Ovary (tissue), 3 donors: ENCODE results near the gene SNAP47.

ENCODE experiments used
- CTCF ChIP-seq, 3 donors: fragments of 450-650 bp in 2 of 3; fragments of 200-600 bp in 1 of 3; IDR thresholded peaks; one replicate each; pipeline versions ENCODE4 v1.5.1 to v1.8.0; 2016 to 2022; ENCODE audit warnings: antibody characterized with exemption in 3 of 3, mild to moderate bottlenecking in 1 of 3
- EP300 ChIP-seq: sonication (generic); formaldehyde crosslinking; IDR thresholded peaks from one replicate; pipeline ENCODE4 v1.6.1; 2017; ENCODE audit warnings: antibody characterized with exemption
- POLR2A ChIP-seq: fragments of 450-650 bp; IDR thresholded peaks from one replicate; pipeline ENCODE4 v1.6.1; 2017; ENCODE audit warnings: antibody characterized with exemption, mild to moderate bottlenecking, moderate library complexity
- donor health status: DM: no; HTN: no; CAD: no.

GRCh38 chr1:227797144-227797543, 61.9 kb downstream of the SNAP47 start:
- no peak for TF ChIP-seq CTCF (IDR thresholded peaks at IDR 0.05)
- TF ChIP-seq POLR2A: no peak
- TF ChIP-seq EP300: no peak
